Measurements from ENCODE around the gene TMEM100. TPM values are rescaled to one million over a fixed set of nuclear protein-coding genes. Genes with fewer than 3 reads are reported as not detected.
"Not testable (repeated sequence)": the region's sequence is repeated elsewhere in the genome, so short reads cannot be mapped to it uniquely, and the experiment has no call there.

TMEM100 gene
- polyA plus RNA-seq, 1 of the 3 experiments (the other 2 are of a cell fraction): 1.7 TPM

DNA sequence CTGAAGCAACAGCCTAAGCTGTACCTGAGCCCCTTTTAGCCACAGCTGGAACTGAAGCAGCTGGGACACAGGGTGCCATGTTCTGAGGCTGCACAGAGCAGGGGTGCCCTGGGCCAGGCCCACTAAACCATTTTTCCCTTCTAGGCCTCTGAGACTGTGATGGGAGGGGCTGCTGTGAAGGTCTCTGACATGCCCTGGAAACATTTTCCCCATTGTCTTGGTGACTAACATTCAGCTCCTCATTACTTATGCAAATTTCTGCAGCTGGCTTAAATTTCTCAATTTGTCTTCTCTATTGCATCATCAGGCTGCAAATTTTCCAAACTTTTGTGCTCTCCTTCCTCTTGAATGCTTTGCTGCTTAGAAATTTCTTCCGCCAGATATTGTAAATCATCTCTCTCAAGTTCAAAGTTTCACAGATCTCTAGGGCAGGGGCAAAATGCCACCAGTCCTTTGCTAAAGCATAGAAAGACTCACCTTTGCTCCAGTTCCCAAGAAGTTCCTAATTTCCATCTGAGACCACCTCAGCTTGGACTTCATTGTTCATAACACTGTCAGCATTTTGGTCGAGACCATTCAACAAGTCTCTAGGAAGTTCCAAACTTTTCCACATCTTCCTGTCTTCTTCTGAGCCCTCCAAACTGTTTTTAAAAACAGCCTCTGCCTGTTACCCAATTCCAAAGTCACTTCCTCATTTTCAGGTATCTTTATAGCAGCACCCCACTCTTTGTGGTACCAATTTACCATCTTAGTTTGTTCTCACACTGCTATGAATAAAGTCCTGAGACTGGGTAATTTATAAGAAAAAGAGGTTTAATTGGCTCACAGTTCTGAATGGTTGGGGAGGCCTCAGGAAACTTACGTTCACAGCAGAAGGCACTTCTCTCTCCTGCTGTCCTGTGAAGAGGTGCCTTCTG, 49.8 kb downstream of the TMEM100 start:
- H3K4me1 ChIP-seq (ENCODE audit: control insufficient read depth in 1 of 2, insufficient read depth in 2 of 2, low read depth in 1 of 2, low read length in 1 of 2): peaks cover 0 to 12% of the 10 kb centered on the region in 2 experiments; a peak in 3 of 4 replicates
- TF ChIP-seq RFX5 (IDR thresholded peaks at IDR 0.05; ENCODE audit: low read length) (no peak), YY1 (IDR thresholded peaks at IDR 0.05; ENCODE audit: low read depth) (no peak), MEF2A (IDR thresholded peaks at IDR 0.05; ENCODE audit: borderline replicate concordance, low read depth) (no peak), FOSL2 (IDR thresholded peaks at IDR 0.05; ENCODE audit: borderline replicate concordance, low read depth) (no peak), GABPA (IDR thresholded peaks at IDR 0.05; ENCODE audit: low read depth) (no peak)
- H3K4me3 ChIP-seq (ENCODE audit: low read depth in 2 of 2, low read length in 1 of 2): no peak overlapping the region
- no peak overlapping the region for H2AFZ ChIP-seq (ENCODE audit: low read depth)
- POLR2A ChIA-PET: no interaction called here
- H3F3A ChIP-seq (replicated peaks; ENCODE audit: insufficient read depth): no peaks in the 10 kb centered on the region
- no peak overlapping the region for H3K9ac ChIP-seq
- no peaks in the 10 kb centered on the region for H4K20me1 ChIP-seq (ENCODE audit: insufficient read depth)
- H3K9me2 ChIP-seq: peaks cover 4% of the 10 kb centered on the region; the same call in 1 of the 2 replicates
- no peaks in the 10 kb centered on the region for H3K9me3 ChIP-seq
- H3K4me2 ChIP-seq: no peak overlapping the region
- CTCF ChIA-PET: interaction anchor here (0.9 kb wide), 1 partner anchor 140 kb away, joined by 3 read pairs; no protein-coding TSS in a partner anchor
- WGBS (ENCODE audit: low lambda C conversion rate): 39% methylated on average over 3 of the region's 3 CpGs
- no peaks in the 10 kb centered on the region for H3K27me3 ChIP-seq (ENCODE audit: insufficient read depth)
- H3K79me2 ChIP-seq (ENCODE audit: insufficient read depth): no peaks in the 10 kb centered on the region
- no peaks in the 10 kb centered on the region for H3K36me3 ChIP-seq (replicated peaks in 1 of 2; ENCODE audit: control insufficient read depth in 1 of 2, insufficient read depth in 2 of 2, low read length in 1 of 2)
- H3K27ac ChIP-seq (ENCODE audit: low read depth in 2 of 2, low read length in 1 of 2): no peak overlapping the region
- no peak for DNase-seq

- H3K27ac ChIP-seq (ENCODE audit: low read depth in 2 of 2, low read length in 1 of 2): not testable (repeated sequence)
- CTCF ChIA-PET: interaction anchor here (0.9 kb wide), 1 partner anchor 158 kb away, joined by 3 read pairs; no protein-coding TSS in a partner anchor
These were observed 50.7 kb downstream of the TMEM100 start for GRCh38 chr17:55672010-55672409.

More at GRCh38 chr17:55672010-55672409, 50.7 kb downstream of the TMEM100 start:
- H3K4me2 ChIP-seq; H3K9ac ChIP-seq; H3K4me3 ChIP-seq (ENCODE audit: low read depth in 2 of 2, low read length in 1 of 2); H3K36me3 ChIP-seq (replicated peaks in 1 of 2; ENCODE audit: control insufficient read depth in 1 of 2, insufficient read depth in 2 of 2, low read length in 1 of 2); H4K20me1 ChIP-seq (ENCODE audit: insufficient read depth); H3K27me3 ChIP-seq (ENCODE audit: insufficient read depth); DNase-seq; H3K9me3 ChIP-seq; H3K79me2 ChIP-seq (ENCODE audit: insufficient read depth); H3K9me2 ChIP-seq; H2AFZ ChIP-seq (ENCODE audit: low read depth); H3F3A ChIP-seq (replicated peaks; ENCODE audit: insufficient read depth); POLR2A ChIA-PET: not testable (repeated sequence)
- peaks cover 0 to 13% of the 10 kb centered on the region in 2 experiments; a peak in 3 of 4 replicates for H3K4me1 ChIP-seq (ENCODE audit: control insufficient read depth in 1 of 2, insufficient read depth in 2 of 2, low read depth in 1 of 2, low read length in 1 of 2)

Other genes starting within 250 kb of the TMEM100 start
- gene SMIM36, start 211.4 kb downstream of the TMEM100 start, polyA plus RNA-seq (2012; rRNA removed): not detected in 2 replicates
- 20.8 and 25.1 TPM in 2 replicates for gene PCTP, start 28.2 kb upstream of the TMEM100 start, polyA plus RNA-seq (2012; rRNA removed)

Data from SK-N-SH (cell line).